Putamen (tissue), 1 donor: Measurements from ENCODE around the gene HOXA7.

Experiments
- DNase-seq: peaks from one replicate; pipeline ENCODE4 v3.0.0-alpha.2; 2016; ENCODE audit warnings: low spot score

Gene HOXA7

GRCh38 chr7:27170426-27171324 lies 14.2 kb upstream of the HOXA7 start:
- DNase-seq: no peak

GRCh38 chr7:27169658-27170425 lies 13.4 kb upstream of the HOXA7 start:
- no peak for DNase-seq

- DNase-seq: no peak
These were observed 11.9 kb upstream of the HOXA7 start for GRCh38 chr7:27168265-27168947.

- no peak for DNase-seq
These were observed 11.4 kb upstream of the HOXA7 start for GRCh38 chr7:27167916-27168264.

- DNase-seq: no peak
These were observed 10.3 kb upstream of the HOXA7 start for GRCh38 chr7:27166531-27167505.

GRCh38 chr7:27165996-27166530 lies 9.6 kb upstream of the HOXA7 start:
- DNase-seq: no peak

GRCh38 chr7:27165089-27165995 lies 8.9 kb upstream of the HOXA7 start, which contains the start of gene HOXA9:
HOXA9 (minus strand) TSS chr7:27165537; CDS start chr7:27165457, 80 bp downstream.
- no peak for DNase-seq

GRCh38 chr7:27164367-27165088 lies 8.1 kb upstream of the HOXA7 start:
- no peak for DNase-seq

GRCh38 chr7:27164045-27164366 lies 7.5 kb upstream of the HOXA7 start:
- DNase-seq: no peak

GRCh38 chr7:27163288-27164044 lies 7.0 kb upstream of the HOXA7 start:
- DNase-seq: no peak

GRCh38 chr7:27162561-27163287 lies 6.2 kb upstream of the HOXA7 start:
- no peak for DNase-seq

GRCh38 chr7:27161721-27162560 lies 5.5 kb upstream of the HOXA7 start:
- no peak for DNase-seq

- no peak for DNase-seq
These were observed 4.8 kb upstream of the HOXA7 start for GRCh38 chr7:27161214-27161720.

- peak; percentile 71 for DNase-seq
These were observed 4.2 kb upstream of the HOXA7 start for GRCh38 chr7:27160546-27161213.

GRCh38 chr7:27160145-27160545 lies 3.7 kb upstream of the HOXA7 start:
- no peak for DNase-seq
